Neural cell (in vitro differentiated cells): Measurements from ENCODE around the gene PIP4K2A. TPM values are rescaled to one million over a fixed set of nuclear protein-coding genes. Genes with fewer than 3 reads are reported as not detected.

ENCODE experiments used
- H2AFZ ChIP-seq: fragments of 200-600, 300-800 bp; sonication (generic), shearing (Covaris generic); 2 replicates; pipeline ENCODE4 v1.6.0; 2014; ENCODE audit warnings: low read depth, mild to moderate bottlenecking, antibody characterized with exemption, low read length, moderate library complexity
- H3F3A ChIP-seq: fragments of 200-600 bp; shearing (Covaris generic); 2 replicates; pipeline ENCODE4 v1.6.1; 2016; ENCODE audit warnings: mild to moderate bottlenecking, moderate library complexity, mixed read lengths, antibody characterized with exemption, low read length; ENCODE audit not compliant: insufficient read depth, poor library complexity, severe bottlenecking
- H3K27ac ChIP-seq: fragments of 200-600, 300-800 bp; sonication (generic), shearing (Covaris generic); 2 replicates; pipeline ENCODE4 v1.5.1; 2014; ENCODE audit warnings: mild to moderate bottlenecking, low read length, moderate library complexity
- H3K27me3 ChIP-seq: fragments of 300-800, 200-600 bp; sonication (generic), shearing (Covaris generic); 2 replicates; pipeline ENCODE4 v1.6.0; 2014; ENCODE audit warnings: mild to moderate bottlenecking, low read depth, low read length, moderate library complexity; ENCODE audit not compliant: insufficient read depth
- H3K36me3 ChIP-seq: fragments of 300-800, 200-600 bp; sonication (generic), shearing (Covaris generic); 2 replicates; pipeline ENCODE4 v1.5.1; 2014; ENCODE audit warnings: mild to moderate bottlenecking, antibody characterized with exemption, low read length, moderate library complexity; ENCODE audit not compliant: insufficient read depth
- H3K4me2 ChIP-seq: fragments of 300-800, 200-600 bp; sonication (generic), shearing (Covaris generic); 2 replicates; pipeline ENCODE4 v1.6.0; 2014; ENCODE audit warnings: mild to moderate bottlenecking, low read length
- H3K4me3 ChIP-seq: fragments of 300-800, 200-600 bp; sonication (generic), shearing (Covaris generic); 2 replicates; pipeline ENCODE4 v1.5.1; 2014; ENCODE audit warnings: mild to moderate bottlenecking, low read length, moderate library complexity
- H3K79me2 ChIP-seq: fragments of 200-600 bp; shearing (Covaris generic); replicated peaks from 2 replicates; pipeline ENCODE4 v1.6.0; 2014; ENCODE audit warnings: mild to moderate bottlenecking, low read length, moderate library complexity; ENCODE audit not compliant: insufficient read depth
- H3K9ac ChIP-seq: fragments of 300-800, 200-600 bp; sonication (generic), shearing (Covaris generic); 2 replicates; pipeline ENCODE4 v1.6.1; 2016; ENCODE audit warnings: mild to moderate bottlenecking, low read length, mixed read lengths
- H3K9me2 ChIP-seq: fragments of 200-600 bp; shearing (Covaris generic); 2 replicates; pipeline ENCODE4 v1.6.1; 2016; ENCODE audit warnings: mild to moderate bottlenecking, low read length, mixed read lengths; ENCODE audit not compliant: insufficient read depth
- H3K9me3 ChIP-seq: fragments of 200-600, 300-800 bp; sonication (generic), shearing (Covaris generic); 2 replicates; pipeline ENCODE4 v1.6.1; 2016; ENCODE audit warnings: mild to moderate bottlenecking, mixed run types, low read length, moderate library complexity, mixed read lengths
- H4K20me1 ChIP-seq: fragments of 200-600 bp; shearing (Covaris generic); 2 replicates; pipeline ENCODE4 v1.6.1; 2016; ENCODE audit warnings: mild to moderate bottlenecking, mixed run types; ENCODE audit not compliant: insufficient read depth
- EP300 ChIP-seq: fragments of 450-650 bp; conservative IDR thresholded peaks from 2 replicates; pipeline ENCODE4 v1.6.1; 2014; ENCODE audit warnings: antibody characterized with exemption, mild to moderate bottlenecking, moderate library complexity; ENCODE audit not compliant: poor library complexity, severe bottlenecking
- EZH2 ChIP-seq: fragments of 200-600, 300-800 bp; shearing (Covaris generic), sonication (generic); IDR thresholded peaks from 2 replicates; pipeline ENCODE4 v1.6.1; 2014; ENCODE audit warnings: antibody characterized with exemption, low read length, borderline replicate concordance, mild to moderate bottlenecking; ENCODE audit not compliant: insufficient read depth, poor library complexity, severe bottlenecking
- MXI1 ChIP-seq: fragments of 450-650 bp; conservative IDR thresholded peaks from 2 replicates; pipeline ENCODE4 v1.6.1; 2014; ENCODE audit warnings: antibody characterized with exemption, mild to moderate bottlenecking; ENCODE audit not compliant: poor library complexity, severe bottlenecking
- POLR2AphosphoS5 ChIP-seq: IDR thresholded peaks from 2 replicates; pipeline ENCODE4 v1.6.1; 2012
- RAD21 ChIP-seq: fragments of 450-650 bp; conservative IDR thresholded peaks from 2 replicates; pipeline ENCODE4 v1.6.1; 2014; ENCODE audit warnings: antibody characterized with exemption, mild to moderate bottlenecking, moderate library complexity
- SMC3 ChIP-seq: fragments of 450-650 bp; conservative IDR thresholded peaks from 2 replicates; pipeline ENCODE4 v1.6.1; 2014; ENCODE audit warnings: antibody characterized with exemption, mild to moderate bottlenecking, moderate library complexity; ENCODE audit not compliant: poor library complexity
- TAF1 ChIP-seq: IDR thresholded peaks from 2 replicates; pipeline ENCODE4 v1.6.1; 2012; ENCODE audit warnings: low read depth
- polyA plus RNA-seq: library from polyadenylated mRNA; depleted of rRNA; stranded (reverse); fragments of >200 nt; gene quantifications from 2 replicates; pipeline ENCODE4 v1.2.3, GENCODE V29; 2014
- TF ChIP-seq, protein P1 (sequence below): fragments of 450-650 bp; IDR thresholded peaks from 2 replicates; pipeline ENCODE4 v1.5.1; 2014; ENCODE audit warnings: antibody characterized with exemption, mild to moderate bottlenecking, moderate library complexity; ENCODE audit not compliant: poor library complexity, severe bottlenecking
- TF ChIP-seq, protein P2 (sequence below): IDR thresholded peaks from 2 replicates; pipeline ENCODE4 v1.6.1; 2012; ENCODE audit warnings: borderline replicate concordance

Gene PIP4K2A
- polyA plus RNA-seq, 1 donor from 2014 or later, result 12.6 TPM

DNA sequence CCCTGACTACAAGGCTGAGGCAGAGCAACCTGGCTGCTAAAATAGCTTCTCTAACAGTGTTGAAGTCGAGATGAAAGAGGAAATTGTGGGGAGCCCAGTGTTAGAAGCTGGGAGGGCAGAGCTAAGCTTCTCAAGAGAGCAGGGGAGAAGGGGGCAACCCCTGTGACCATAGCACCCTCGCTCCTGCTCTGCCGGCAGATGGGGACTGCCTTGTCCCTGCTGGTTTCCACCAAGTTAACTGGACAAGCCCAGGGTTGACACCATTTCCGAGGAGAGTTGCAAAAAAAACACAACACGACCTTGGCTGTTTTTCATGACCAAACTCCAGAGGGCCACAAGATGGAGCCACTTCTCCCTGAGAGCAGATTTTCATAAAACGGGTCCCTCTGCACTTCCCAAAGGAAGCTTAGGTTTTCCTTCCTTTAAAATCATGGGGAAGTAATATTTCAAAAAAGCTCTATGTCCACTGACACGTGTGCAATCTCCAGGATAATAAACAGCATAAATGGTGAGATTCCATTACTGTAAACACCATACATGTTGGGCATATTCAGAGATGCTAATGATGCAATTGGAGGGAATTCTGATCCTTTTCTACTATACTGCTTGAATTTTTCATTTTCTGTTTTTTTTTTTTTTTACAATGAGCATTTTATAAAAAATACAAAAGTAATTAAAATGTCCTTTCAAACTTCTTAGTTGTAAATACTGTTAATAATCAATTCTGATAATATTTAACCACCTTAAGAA lies 140.4 kb downstream of the PIP4K2A start:
- no peaks in the 10 kb centered on the region for H3K9me3 ChIP-seq
- no peak overlapping the region for H3K27ac ChIP-seq
- no peaks in the 10 kb centered on the region for H3K36me3 ChIP-seq
- no peak overlapping the region for H3K4me2 ChIP-seq
- no peak overlapping the region for H3K4me3 ChIP-seq
- no peak overlapping the region for H2AFZ ChIP-seq
- no peaks in the 10 kb centered on the region for H3K9me2 ChIP-seq
- no peaks in the 10 kb centered on the region for H3K27me3 ChIP-seq
- no peaks in the 10 kb centered on the region for H3K79me2 ChIP-seq
- no peaks in the 10 kb centered on the region for H4K20me1 ChIP-seq
- H3F3A ChIP-seq, result no peaks in the 10 kb centered on the region
- TF ChIP-seq EZH2 (no peak), POLR2AphosphoS5 (no peak), EP300 (no peak), MXI1 (no peak)
- TF ChIP-seq, protein P1, sequence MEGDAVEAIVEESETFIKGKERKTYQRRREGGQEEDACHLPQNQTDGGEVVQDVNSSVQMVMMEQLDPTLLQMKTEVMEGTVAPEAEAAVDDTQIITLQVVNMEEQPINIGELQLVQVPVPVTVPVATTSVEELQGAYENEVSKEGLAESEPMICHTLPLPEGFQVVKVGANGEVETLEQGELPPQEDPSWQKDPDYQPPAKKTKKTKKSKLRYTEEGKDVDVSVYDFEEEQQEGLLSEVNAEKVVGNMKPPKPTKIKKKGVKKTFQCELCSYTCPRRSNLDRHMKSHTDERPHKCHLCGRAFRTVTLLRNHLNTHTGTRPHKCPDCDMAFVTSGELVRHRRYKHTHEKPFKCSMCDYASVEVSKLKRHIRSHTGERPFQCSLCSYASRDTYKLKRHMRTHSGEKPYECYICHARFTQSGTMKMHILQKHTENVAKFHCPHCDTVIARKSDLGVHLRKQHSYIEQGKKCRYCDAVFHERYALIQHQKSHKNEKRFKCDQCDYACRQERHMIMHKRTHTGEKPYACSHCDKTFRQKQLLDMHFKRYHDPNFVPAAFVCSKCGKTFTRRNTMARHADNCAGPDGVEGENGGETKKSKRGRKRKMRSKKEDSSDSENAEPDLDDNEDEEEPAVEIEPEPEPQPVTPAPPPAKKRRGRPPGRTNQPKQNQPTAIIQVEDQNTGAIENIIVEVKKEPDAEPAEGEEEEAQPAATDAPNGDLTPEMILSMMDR, result no peak
- H3K9ac ChIP-seq, result no peak overlapping the region

DNA sequence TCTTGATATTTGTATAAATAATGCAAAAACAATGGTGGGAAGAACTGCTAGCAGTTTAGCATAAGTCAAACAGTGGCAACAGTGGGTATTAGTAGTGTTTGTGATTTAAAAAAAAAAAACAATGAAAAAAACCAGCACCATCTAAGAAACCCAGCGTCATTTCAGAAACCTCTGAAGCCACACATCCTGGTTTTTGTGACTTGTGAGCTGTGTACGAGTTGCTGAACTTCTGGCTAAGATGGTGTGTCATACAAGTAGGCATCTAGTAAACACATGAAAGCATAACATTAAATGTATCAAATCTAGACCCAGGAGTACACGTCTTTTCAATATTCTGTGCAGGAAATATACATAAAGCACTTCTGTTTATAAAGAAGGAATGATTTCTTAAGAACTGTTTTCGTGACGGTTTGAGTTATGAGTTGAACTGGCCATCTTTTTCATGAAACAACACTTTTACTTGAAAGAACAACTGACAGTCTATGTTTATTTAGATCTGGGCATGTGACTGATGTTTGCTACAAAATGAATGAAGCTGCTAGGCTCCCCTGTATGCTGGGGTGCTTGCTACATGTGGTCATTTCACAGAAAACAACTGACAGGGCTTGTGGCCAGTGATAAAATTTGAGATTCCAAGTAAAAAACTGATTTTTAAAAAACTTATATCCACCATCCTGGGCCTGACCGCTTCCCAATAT lies 143.5 kb downstream of the PIP4K2A start:
- no peaks in the 10 kb centered on the region for H3K36me3 ChIP-seq
- no peaks in the 10 kb centered on the region for H3K9me2 ChIP-seq
- no peak overlapping the region for H3K27ac ChIP-seq
- TF ChIP-seq RAD21 (no peak), SMC3 (no peak), EZH2 (no peak), EP300 (no peak), TAF1 (no peak), POLR2AphosphoS5 (no peak), MXI1 (no peak)
- TF ChIP-seq, protein P2, sequence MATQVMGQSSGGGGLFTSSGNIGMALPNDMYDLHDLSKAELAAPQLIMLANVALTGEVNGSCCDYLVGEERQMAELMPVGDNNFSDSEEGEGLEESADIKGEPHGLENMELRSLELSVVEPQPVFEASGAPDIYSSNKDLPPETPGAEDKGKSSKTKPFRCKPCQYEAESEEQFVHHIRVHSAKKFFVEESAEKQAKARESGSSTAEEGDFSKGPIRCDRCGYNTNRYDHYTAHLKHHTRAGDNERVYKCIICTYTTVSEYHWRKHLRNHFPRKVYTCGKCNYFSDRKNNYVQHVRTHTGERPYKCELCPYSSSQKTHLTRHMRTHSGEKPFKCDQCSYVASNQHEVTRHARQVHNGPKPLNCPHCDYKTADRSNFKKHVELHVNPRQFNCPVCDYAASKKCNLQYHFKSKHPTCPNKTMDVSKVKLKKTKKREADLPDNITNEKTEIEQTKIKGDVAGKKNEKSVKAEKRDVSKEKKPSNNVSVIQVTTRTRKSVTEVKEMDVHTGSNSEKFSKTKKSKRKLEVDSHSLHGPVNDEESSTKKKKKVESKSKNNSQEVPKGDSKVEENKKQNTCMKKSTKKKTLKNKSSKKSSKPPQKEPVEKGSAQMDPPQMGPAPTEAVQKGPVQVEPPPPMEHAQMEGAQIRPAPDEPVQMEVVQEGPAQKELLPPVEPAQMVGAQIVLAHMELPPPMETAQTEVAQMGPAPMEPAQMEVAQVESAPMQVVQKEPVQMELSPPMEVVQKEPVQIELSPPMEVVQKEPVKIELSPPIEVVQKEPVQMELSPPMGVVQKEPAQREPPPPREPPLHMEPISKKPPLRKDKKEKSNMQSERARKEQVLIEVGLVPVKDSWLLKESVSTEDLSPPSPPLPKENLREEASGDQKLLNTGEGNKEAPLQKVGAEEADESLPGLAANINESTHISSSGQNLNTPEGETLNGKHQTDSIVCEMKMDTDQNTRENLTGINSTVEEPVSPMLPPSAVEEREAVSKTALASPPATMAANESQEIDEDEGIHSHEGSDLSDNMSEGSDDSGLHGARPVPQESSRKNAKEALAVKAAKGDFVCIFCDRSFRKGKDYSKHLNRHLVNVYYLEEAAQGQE, result no peak
- TF ChIP-seq, protein P1, result no peak
- no peak overlapping the region for H3K9ac ChIP-seq
- no peaks in the 10 kb centered on the region for H4K20me1 ChIP-seq
- no peak overlapping the region for H3K4me2 ChIP-seq
- H3F3A ChIP-seq, result no peaks in the 10 kb centered on the region
- H2AFZ ChIP-seq, result no peak overlapping the region
- H3K27me3 ChIP-seq, result no peaks in the 10 kb centered on the region
- H3K4me3 ChIP-seq, result no peak overlapping the region
- no peaks in the 10 kb centered on the region for H3K9me3 ChIP-seq
- no peaks in the 10 kb centered on the region for H3K79me2 ChIP-seq
